DOHH2 (cell line): Measurements from ENCODE around the gene RBM47.

ENCODE experiments used
- H3F3A ChIP-seq: fragments of 200-600 bp; sonication (generic), shearing (Covaris generic); 2 replicates; pipeline ENCODE4 v1.6.0; 2016; ENCODE audit warnings: antibody characterized with exemption, mild to moderate bottlenecking; ENCODE audit not compliant: control insufficient read depth, insufficient read depth
- H3K27ac ChIP-seq: fragments of 200-600 bp; sonication (generic); 2 replicates; pipeline ENCODE4 v1.5.1; 2014; ENCODE audit warnings: low read depth, mild to moderate bottlenecking, low read length, moderate library complexity
- H3K27me3 ChIP-seq: fragments of 200-600 bp; sonication (generic); 2 replicates; pipeline ENCODE4 v1.6.1; 2014; ENCODE audit warnings: mild to moderate bottlenecking, low read length, mixed read lengths; ENCODE audit not compliant: control insufficient read depth
- H3K36me3 ChIP-seq: fragments of 200-600 bp; sonication (generic); 2 replicates; pipeline ENCODE4 v1.6.1; 2014; ENCODE audit warnings: mild to moderate bottlenecking, low read length, moderate library complexity, mixed read lengths; ENCODE audit not compliant: control insufficient read depth
- H3K4me1 ChIP-seq: fragments of 200-600 bp; sonication (generic); 2 replicates; pipeline ENCODE4 v1.6.1; 2014; ENCODE audit warnings: mild to moderate bottlenecking, low read length, mixed read lengths; ENCODE audit not compliant: control insufficient read depth
- H3K4me2 ChIP-seq: fragments of 200-600 bp; sonication (generic); 2 replicates; pipeline ENCODE4 v1.6.0; 2014; ENCODE audit warnings: mild to moderate bottlenecking, low read length, moderate library complexity
- H3K4me3 ChIP-seq: fragments of 200-600 bp; sonication (generic); 2 replicates; pipeline ENCODE4 v1.5.1; 2014; ENCODE audit warnings: mild to moderate bottlenecking, low read length, mixed read lengths
- H3K79me2 ChIP-seq: fragments of 200-600 bp; sonication (generic); 2 replicates; pipeline ENCODE4 v1.6.1; 2014; ENCODE audit warnings: mild to moderate bottlenecking, low read length, mixed read lengths; ENCODE audit not compliant: control insufficient read depth
- H3K9me2 ChIP-seq: fragments of 200-600 bp; sonication (generic); replicated peaks from 2 replicates; pipeline ENCODE4 v1.6.1; 2014; ENCODE audit warnings: mild to moderate bottlenecking, low read length, mixed read lengths; ENCODE audit not compliant: control insufficient read depth
- H3K9me3 ChIP-seq: fragments of 200-600 bp; sonication (generic); 2 replicates; pipeline ENCODE4 v1.6.1; 2014; ENCODE audit warnings: antibody characterized with exemption, low read length, mixed read lengths; ENCODE audit not compliant: control insufficient read depth, insufficient read depth
- H4K20me1 ChIP-seq: fragments of 200-600 bp; sonication (generic); 2 replicates; pipeline ENCODE4 v1.6.0; 2014; ENCODE audit warnings: low read depth, mild to moderate bottlenecking, antibody characterized with exemption, low read length, moderate library complexity; ENCODE audit not compliant: control insufficient read depth, insufficient read depth
- EZH2phosphoT487 ChIP-seq: fragments of 200-600 bp; sonication (generic); IDR thresholded peaks from 2 replicates; pipeline ENCODE4 v1.6.1; 2017; ENCODE audit warnings: borderline replicate concordance, mild to moderate bottlenecking, antibody characterized with exemption, low read length, moderate library complexity, mixed read lengths
- TF ChIP-seq, protein P1 (sequence below): fragments of 200-600 bp; sonication (generic); IDR thresholded peaks from one replicate; pipeline ENCODE4 v1.5.1; 2014; ENCODE audit warnings: antibody characterized with exemption, mild to moderate bottlenecking, low read depth, low read length; ENCODE audit not compliant: poor library complexity, severe bottlenecking

RBM47 gene

DNA sequence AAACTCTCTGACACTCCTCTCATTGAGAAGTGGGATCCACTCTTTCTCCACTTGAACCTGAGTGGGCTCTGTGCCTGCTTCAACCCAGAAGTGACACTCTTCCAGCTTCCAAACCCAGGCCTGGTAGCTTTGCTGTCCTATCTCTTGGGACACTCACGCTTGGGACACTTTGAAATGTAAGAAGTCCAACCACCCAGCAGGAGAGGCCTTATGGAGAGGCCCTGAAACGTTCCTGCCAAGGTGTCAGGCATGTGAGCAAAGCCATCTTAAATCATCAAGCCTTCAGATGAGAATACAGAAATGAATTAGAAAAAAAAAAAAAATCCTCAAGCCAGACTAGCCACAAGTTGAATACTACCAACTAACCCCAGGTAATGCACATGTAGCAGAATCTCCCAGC lies 30.2 kb downstream of the RBM47 start:
- no peaks in the 10 kb centered on the region for H3K9me2 ChIP-seq
- H3K27ac ChIP-seq = no peak overlapping the region
- TF ChIP-seq EZH2phosphoT487 = no peak
- TF ChIP-seq, protein P1, sequence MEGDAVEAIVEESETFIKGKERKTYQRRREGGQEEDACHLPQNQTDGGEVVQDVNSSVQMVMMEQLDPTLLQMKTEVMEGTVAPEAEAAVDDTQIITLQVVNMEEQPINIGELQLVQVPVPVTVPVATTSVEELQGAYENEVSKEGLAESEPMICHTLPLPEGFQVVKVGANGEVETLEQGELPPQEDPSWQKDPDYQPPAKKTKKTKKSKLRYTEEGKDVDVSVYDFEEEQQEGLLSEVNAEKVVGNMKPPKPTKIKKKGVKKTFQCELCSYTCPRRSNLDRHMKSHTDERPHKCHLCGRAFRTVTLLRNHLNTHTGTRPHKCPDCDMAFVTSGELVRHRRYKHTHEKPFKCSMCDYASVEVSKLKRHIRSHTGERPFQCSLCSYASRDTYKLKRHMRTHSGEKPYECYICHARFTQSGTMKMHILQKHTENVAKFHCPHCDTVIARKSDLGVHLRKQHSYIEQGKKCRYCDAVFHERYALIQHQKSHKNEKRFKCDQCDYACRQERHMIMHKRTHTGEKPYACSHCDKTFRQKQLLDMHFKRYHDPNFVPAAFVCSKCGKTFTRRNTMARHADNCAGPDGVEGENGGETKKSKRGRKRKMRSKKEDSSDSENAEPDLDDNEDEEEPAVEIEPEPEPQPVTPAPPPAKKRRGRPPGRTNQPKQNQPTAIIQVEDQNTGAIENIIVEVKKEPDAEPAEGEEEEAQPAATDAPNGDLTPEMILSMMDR = no peak
- H3K79me2 ChIP-seq = no peaks in the 10 kb centered on the region
- no peaks in the 10 kb centered on the region for H4K20me1 ChIP-seq
- no peaks in the 10 kb centered on the region for H3K9me3 ChIP-seq
- no peak overlapping the region for H3K4me3 ChIP-seq
- H3K4me2 ChIP-seq = no peak overlapping the region
- H3K27me3 ChIP-seq = no peaks in the 10 kb centered on the region
- no peaks in the 10 kb centered on the region for H3K4me1 ChIP-seq
- H3K36me3 ChIP-seq = no peaks in the 10 kb centered on the region
- no peaks in the 10 kb centered on the region for H3F3A ChIP-seq

DNA sequence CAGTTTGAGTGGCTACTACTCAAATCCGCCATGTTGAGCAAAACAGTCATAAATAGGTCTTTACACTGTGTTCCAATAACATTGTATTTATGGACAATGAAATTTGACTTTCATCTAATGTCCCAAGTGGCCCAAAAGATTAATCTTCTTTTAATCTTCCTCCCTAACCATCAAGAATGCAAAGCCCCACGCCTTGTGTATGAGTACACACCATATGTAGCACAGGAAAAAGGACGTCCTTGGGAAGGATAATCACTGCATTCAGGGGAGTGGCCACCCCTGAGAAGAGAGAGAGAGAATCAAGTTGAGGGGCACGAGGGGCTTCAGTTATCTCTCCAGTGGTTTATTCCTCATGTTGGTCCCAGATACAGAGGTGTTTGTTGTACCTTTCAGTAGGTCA lies 33.1 kb downstream of the RBM47 start:
- Histone ChIP-seq H3K79me2 (no peaks in the 10 kb centered on the region), H3K4me1 (peaks cover under 1% of the 10 kb centered on the region; the same call in 1 of the 2 replicates), H3K4me2 (no peak overlapping the region), H3K36me3 (no peaks in the 10 kb centered on the region), H3K9me3 (no peaks in the 10 kb centered on the region), H3K27ac (no peak overlapping the region), H3K27me3 (no peaks in the 10 kb centered on the region), H3K9me2 (no peaks in the 10 kb centered on the region), H4K20me1 (no peaks in the 10 kb centered on the region), H3F3A (no peaks in the 10 kb centered on the region), H3K4me3 (no peak overlapping the region)
- no peak for TF ChIP-seq EZH2phosphoT487
- TF ChIP-seq, protein P1 = no peak

DNA sequence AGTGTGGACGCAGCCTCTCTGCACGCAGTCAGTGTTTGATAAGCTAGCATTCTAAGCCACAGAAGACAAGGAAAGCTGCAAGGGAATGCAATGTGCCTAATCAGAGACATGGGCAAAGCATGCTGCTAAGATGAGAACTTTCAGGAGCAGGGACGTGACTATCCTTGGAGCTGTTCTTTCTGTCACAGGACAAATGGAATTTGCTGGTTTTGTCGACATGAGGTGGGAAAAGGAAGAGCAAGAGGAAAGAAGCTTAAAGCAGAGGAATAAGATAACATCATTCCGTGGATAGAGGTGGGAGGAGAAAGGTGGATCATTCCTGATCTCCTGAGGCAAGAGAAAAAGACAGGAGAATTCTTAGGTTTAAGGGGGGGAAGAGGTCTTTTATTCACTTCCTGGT lies 33.7 kb downstream of the RBM47 start:
- H4K20me1 ChIP-seq = no peaks in the 10 kb centered on the region
- TF ChIP-seq, protein P1 = no peak
- no peak for TF ChIP-seq EZH2phosphoT487
- H3K27ac ChIP-seq = no peak overlapping the region
- peaks cover 6% of the 10 kb centered on the region for H3K4me1 ChIP-seq
- no peaks in the 10 kb centered on the region for H3K27me3 ChIP-seq
- H3K9me2 ChIP-seq = no peaks in the 10 kb centered on the region
- H3K9me3 ChIP-seq = no peaks in the 10 kb centered on the region
- H3K79me2 ChIP-seq = no peaks in the 10 kb centered on the region
- no peak overlapping the region for H3K4me3 ChIP-seq
- H3K4me2 ChIP-seq = no peak overlapping the region
- H3F3A ChIP-seq = no peaks in the 10 kb centered on the region
- no peaks in the 10 kb centered on the region for H3K36me3 ChIP-seq
